ENCODE data around the gene ARHGAP1.
"Not testable (repeated sequence)": the region's sequence is repeated elsewhere in the genome, so short reads cannot be mapped to it uniquely, and the experiment has no call there.

The ARHGAP1 gene

GRCh38 chr11:46672381-46672839, 28.0 kb downstream of the ARHGAP1 start:
- peak overlapping the region in 1 of 2 donors; percentile 86 for H3K27ac ChIP-seq
- no peak overlapping the region for H3K4me3 ChIP-seq
- no peak for DNase-seq (ENCODE audit: low spot score)
- TF ChIP-seq CTCF (IDR thresholded peaks at IDR 0.05): no peak

GRCh38 chr11:46671958-46672315, 28.5 kb downstream of the ARHGAP1 start:
- no peak for TF ChIP-seq CTCF (IDR thresholded peaks at IDR 0.05)
- no peak overlapping the region for H3K4me3 ChIP-seq
- H3K27ac ChIP-seq: peak overlapping the region in 1 of 2 donors; percentile 86
- no peak for DNase-seq (ENCODE audit: low spot score)

- DNase-seq (ENCODE audit: low spot score); H3K4me3 ChIP-seq: not testable (repeated sequence)
- peak overlapping the region in 1 of 2 donors; percentile 51 for H3K27ac ChIP-seq
Measured at GRCh38 chr11:46670521-46670920, 29.9 kb downstream of the ARHGAP1 start.

- H3K4me3 ChIP-seq: no peak overlapping the region
- no peak for DNase-seq (ENCODE audit: low spot score)
- no peak for TF ChIP-seq CTCF (IDR thresholded peaks at IDR 0.05)
- no peak overlapping the region for H3K27ac ChIP-seq
Measured at GRCh38 chr11:46669711-46670139, 30.7 kb downstream of the ARHGAP1 start.

- Histone ChIP-seq H3K4me3 (no peak overlapping the region), H3K27ac (peak overlapping the region in 1 of 2 donors; percentile 79)
- TF ChIP-seq CTCF (IDR thresholded peaks at IDR 0.05): no peak
- no peak for DNase-seq (ENCODE audit: low spot score)
Measured at GRCh38 chr11:46668480-46669085, 31.8 kb downstream of the ARHGAP1 start.

GRCh38 chr11:46667043-46667481, 33.4 kb downstream of the ARHGAP1 start:
- peak overlapping the region; percentile 51 to 79 for H3K27ac ChIP-seq
- TF ChIP-seq CTCF (IDR thresholded peaks at IDR 0.05): no peak
- no peak for DNase-seq (ENCODE audit: low spot score)
- no peak overlapping the region for H3K4me3 ChIP-seq

GRCh38 chr11:46666516-46666915, 33.9 kb downstream of the ARHGAP1 start:
- Histone ChIP-seq H3K4me3 (no peak overlapping the region), H3K27ac (peak overlapping the region; percentile 51 to 79)
- no peak for DNase-seq (ENCODE audit: low spot score)
- TF ChIP-seq CTCF (IDR thresholded peaks at IDR 0.05): no peak
